CD14-positive monocyte (primary cell): ENCODE data around the gene MYO7B. TPM values are rescaled to one million over a fixed set of nuclear protein-coding genes. Genes with fewer than 3 reads are reported as not detected.

Source experiments
- DNase-seq, 3 donors: peaks; one replicate each; pipeline ENCODE4 v3.0.0-alpha.2; 2011 to 2022
- H2AFZ ChIP-seq: 2 replicates; pipeline ENCODE4 v1.6.0; 2012; ENCODE audit warnings: mild to moderate bottlenecking, low read depth, low read length, inconsistent platforms; ENCODE audit not compliant: insufficient read depth, poor library complexity, severe bottlenecking
- H3K27ac ChIP-seq, 2 donors: 1 replicate in 1 of 2; 2 replicates in 1 of 2; pipeline ENCODE4 v1.5.1; 2012 to 2013; ENCODE audit warnings: low read length in 2 of 2, control low read depth in 1 of 2, inconsistent platforms in 1 of 2, low read depth in 1 of 2, mild to moderate bottlenecking in 1 of 2
- H3K27me3 ChIP-seq, 2 donors: one replicate each; pipeline versions ENCODE4 v1.6.0 to v1.6.1; 2011 to 2013; ENCODE audit warnings: low read length in 2 of 2; ENCODE audit not compliant: control insufficient read depth in 2 of 2, insufficient read depth in 2 of 2
- H3K36me3 ChIP-seq, 2 donors: replicated peaks in 1 of 2; 1 replicate in 1 of 2; 2 replicates in 1 of 2; pipeline versions ENCODE4 v1.5.1 to v1.6.1; 2012 to 2013; ENCODE audit warnings: low read length in 2 of 2, control low read depth in 1 of 2, inconsistent platforms in 1 of 2, mild to moderate bottlenecking in 1 of 2; ENCODE audit not compliant: insufficient read depth in 2 of 2, control insufficient read depth in 1 of 2
- H3K4me1 ChIP-seq, 2 donors: 1 replicate in 1 of 2; 2 replicates in 1 of 2; pipeline versions ENCODE4 v1.5.1 to v1.6.1; 2012 to 2013; ENCODE audit warnings: low read length in 2 of 2, control low read depth in 1 of 2, inconsistent platforms in 1 of 2, mild to moderate bottlenecking in 1 of 2, moderate library complexity in 1 of 2; ENCODE audit not compliant: insufficient read depth in 2 of 2, control insufficient read depth in 1 of 2
- H3K4me2 ChIP-seq: replicated peaks from 2 replicates; pipeline ENCODE3; 2012; ENCODE audit warnings: low read length, moderate library complexity, mild to moderate bottlenecking; ENCODE audit not compliant: poor library complexity, severe bottlenecking; ENCODE audit errors: extremely low read depth
- H3K4me3 ChIP-seq, 3 experiments: fragments of 200-600 bp in 1 of 3; sonication (generic) in 1 of 3; replicated peaks in 1 of 3; 1 replicate in 2 of 3; 2 replicates in 1 of 3; pipeline ENCODE4 v1.5.1; 2011 to 2013; ENCODE audit warnings: low read length in 3 of 3, mild to moderate bottlenecking in 3 of 3, control low read depth in 2 of 3, low read depth in 2 of 3, inconsistent platforms in 1 of 3, moderate library complexity in 1 of 3
- H3K79me2 ChIP-seq: 2 replicates; pipeline ENCODE4 v1.6.0; 2012; ENCODE audit warnings: mild to moderate bottlenecking, control low read depth, inconsistent platforms, low read length, moderate library complexity; ENCODE audit not compliant: insufficient read depth
- H3K9ac ChIP-seq: 2 replicates; pipeline ENCODE4 v1.6.0; 2017; ENCODE audit warnings: low read length, mild to moderate bottlenecking; ENCODE audit not compliant: insufficient read depth, poor library complexity, severe bottlenecking
- H3K9me3 ChIP-seq, 2 donors: replicated peaks in 1 of 2; 1 replicate in 1 of 2; 2 replicates in 1 of 2; pipeline versions ENCODE4 v1.5.1 to v1.6.1; 2012 to 2013; ENCODE audit warnings: low read length in 2 of 2, control low read depth in 1 of 2; ENCODE audit not compliant: control insufficient read depth in 1 of 2, insufficient read depth in 1 of 2
- H4K20me1 ChIP-seq: 2 replicates; pipeline ENCODE4 v1.6.0; 2012; ENCODE audit warnings: mild to moderate bottlenecking, low read length, control low read depth, moderate library complexity; ENCODE audit not compliant: insufficient read depth
- H3K27ac Mint-ChIP-seq, 7 donors: one replicate each; pipeline ENCODE4 v1.8.0; 2020; ENCODE audit warnings: mild to moderate bottlenecking in 7 of 7, mixed read lengths in 7 of 7, moderate library complexity in 6 of 7, inconsistent platforms in 2 of 7
- H3K27me3 Mint-ChIP-seq, 3 donors: one replicate each; pipeline ENCODE4 v1.8.0; 2021 to 2022; ENCODE audit warnings: low read depth in 3 of 3, mild to moderate bottlenecking in 3 of 3, mixed read lengths in 3 of 3, moderate library complexity in 3 of 3, inconsistent platforms in 1 of 3
- H3K36me3 Mint-ChIP-seq, 2 donors: one replicate each; pipeline ENCODE4 v1.8.0; 2020; ENCODE audit warnings: mixed read lengths in 2 of 2, inconsistent platforms in 1 of 2, mild to moderate bottlenecking in 1 of 2
- H3K4me1 Mint-ChIP-seq: one replicate; pipeline ENCODE4 v1.8.0; 2020; ENCODE audit warnings: mild to moderate bottlenecking, mixed read lengths
- H3K4me3 Mint-ChIP-seq, 2 donors: one replicate each; pipeline ENCODE4 v1.8.0; 2020; ENCODE audit warnings: mild to moderate bottlenecking in 2 of 2, mixed read lengths in 2 of 2, moderate library complexity in 1 of 2
- H3K9me3 Mint-ChIP-seq, 7 donors: one replicate each; pipeline ENCODE4 v1.8.0; 2020 to 2022; ENCODE audit warnings: mixed read lengths in 7 of 7, mild to moderate bottlenecking in 6 of 7, moderate library complexity in 6 of 7, inconsistent platforms in 2 of 7
- WGBS: methylation state at CpG from one replicate; pipeline ENCODE4 v1.1.5; 2013; ENCODE audit warnings: missing lambda C conversion rate; ENCODE audit not compliant: insufficient coverage; 5-methylcytosine and 5-hydroxymethylcytosine counted together
- intact Hi-C, 2 donors: fragments of 100-400 bp; cut with micrococcal nuclease; formaldehyde crosslinking; loops; one replicate each; pipeline versions ENCODE4 v1.15.0 to v1.15.1; 2023
- polyA plus RNA-seq, 3 donors: library from polyadenylated mRNA; depleted of rRNA in 1 of 3; unstranded in 2 of 3; stranded (reverse) in 1 of 3; fragments of 300-500 nt in 2 of 3; fragments of >200 nt in 1 of 3; fragmentation: Illumina TruSeq in 2 of 3; gene quantifications; 1 replicate in 2 of 3; 2 replicates in 1 of 3; pipeline ENCODE4 v1.2.3, GENCODE V29; 2012 to 2021
- TF ChIP-seq, protein P1 (sequence below): fragments of 200-600 bp; IDR thresholded peaks from one replicate; pipeline ENCODE4 v1.8.0; 2022; ENCODE audit warnings: antibody characterized with exemption, mild to moderate bottlenecking

Gene MYO7B
- polyA plus RNA-seq, 3 donors = 7.3 to 9.8 (median 9.0) TPM

DNA sequence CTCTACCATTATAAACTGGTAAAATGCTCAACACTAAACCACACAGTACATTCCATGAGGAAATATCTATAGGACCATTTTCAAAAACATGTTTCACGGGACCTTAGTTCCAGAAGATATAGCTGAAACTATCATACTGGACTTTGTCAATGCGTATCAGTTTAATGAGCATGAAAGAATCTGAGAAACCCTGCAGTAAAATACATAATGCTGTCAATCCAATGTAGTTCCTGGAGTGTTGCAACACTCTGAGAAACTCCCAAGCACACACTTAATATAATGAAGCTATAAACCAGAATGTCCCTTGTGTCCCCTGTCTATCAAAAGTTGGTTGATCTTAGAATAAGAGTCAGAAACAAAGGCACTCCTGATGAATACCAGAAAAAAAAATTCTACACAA, 25.4 kb upstream of the MYO7B start:
- H3K4me1 ChIP-seq = peaks cover 5 to 19% of the 10 kb centered on the region in 2 donors
- DNase-seq = no peak
- H3K27me3 ChIP-seq = no peaks in the 10 kb centered on the region
- peaks cover 0 to 6% (median 0%) of the 10 kb centered on the region in 3 donors for H3K27me3 Mint-ChIP-seq
- no peak overlapping the region for H3K4me3 ChIP-seq
- H3K27ac ChIP-seq = peak overlapping the region in 1 of 2 donors; percentile 55
- no peaks in the 10 kb centered on the region for H3K9me3 Mint-ChIP-seq
- H4K20me1 ChIP-seq = peaks cover 98% of the 10 kb centered on the region
- H3K4me1 Mint-ChIP-seq = peaks cover 22% of the 10 kb centered on the region
- intact Hi-C loops = no loop called here
- H3K9me3 ChIP-seq = no peaks in the 10 kb centered on the region
- peak overlapping the region in 2 of 7 donors; percentile 4 to 40 for H3K27ac Mint-ChIP-seq
- H3K79me2 ChIP-seq = peaks cover 100% of the 10 kb centered on the region
- H3K36me3 ChIP-seq = peaks cover 27 to 65% of the 10 kb centered on the region in 2 donors
- H2AFZ ChIP-seq = no peak overlapping the region
- TF ChIP-seq, protein P1, sequence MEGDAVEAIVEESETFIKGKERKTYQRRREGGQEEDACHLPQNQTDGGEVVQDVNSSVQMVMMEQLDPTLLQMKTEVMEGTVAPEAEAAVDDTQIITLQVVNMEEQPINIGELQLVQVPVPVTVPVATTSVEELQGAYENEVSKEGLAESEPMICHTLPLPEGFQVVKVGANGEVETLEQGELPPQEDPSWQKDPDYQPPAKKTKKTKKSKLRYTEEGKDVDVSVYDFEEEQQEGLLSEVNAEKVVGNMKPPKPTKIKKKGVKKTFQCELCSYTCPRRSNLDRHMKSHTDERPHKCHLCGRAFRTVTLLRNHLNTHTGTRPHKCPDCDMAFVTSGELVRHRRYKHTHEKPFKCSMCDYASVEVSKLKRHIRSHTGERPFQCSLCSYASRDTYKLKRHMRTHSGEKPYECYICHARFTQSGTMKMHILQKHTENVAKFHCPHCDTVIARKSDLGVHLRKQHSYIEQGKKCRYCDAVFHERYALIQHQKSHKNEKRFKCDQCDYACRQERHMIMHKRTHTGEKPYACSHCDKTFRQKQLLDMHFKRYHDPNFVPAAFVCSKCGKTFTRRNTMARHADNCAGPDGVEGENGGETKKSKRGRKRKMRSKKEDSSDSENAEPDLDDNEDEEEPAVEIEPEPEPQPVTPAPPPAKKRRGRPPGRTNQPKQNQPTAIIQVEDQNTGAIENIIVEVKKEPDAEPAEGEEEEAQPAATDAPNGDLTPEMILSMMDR = no peak
- peaks cover 29 to 47% of the 10 kb centered on the region in 2 donors for H3K36me3 Mint-ChIP-seq
- no peak overlapping the region for H3K4me2 ChIP-seq
- WGBS = no CpG with 5 or more reads among the region's 2 CpGs
- H3K9ac ChIP-seq = no peak overlapping the region
- no peak overlapping the region for H3K4me3 Mint-ChIP-seq

DNA sequence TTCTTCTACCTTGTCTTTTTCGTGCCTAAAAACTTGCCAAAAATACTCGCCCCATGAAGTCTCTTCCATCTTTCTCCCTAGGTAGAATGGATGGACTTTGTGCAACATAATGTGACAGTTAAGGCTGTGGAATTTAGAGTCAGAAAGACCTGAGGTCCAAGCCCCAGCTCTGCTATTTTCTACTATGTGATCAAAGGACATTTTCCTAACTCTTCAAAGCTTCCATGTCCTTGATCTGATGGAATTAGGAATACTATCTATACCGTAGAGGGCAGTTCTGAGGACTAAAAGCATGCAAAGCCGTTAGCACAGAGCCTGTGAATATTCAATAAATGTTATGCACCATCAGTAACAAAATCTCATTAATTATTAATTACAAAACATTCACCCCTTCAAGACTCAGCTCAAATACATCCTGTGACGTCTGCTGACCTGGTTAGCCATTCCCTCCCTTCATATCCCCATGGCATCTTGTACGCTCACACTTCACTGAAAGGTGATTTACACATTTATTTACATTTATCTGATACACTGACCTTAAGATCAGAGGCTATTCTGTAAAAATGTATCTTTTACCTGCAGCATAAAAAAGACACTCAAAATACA, 24.3 kb upstream of the MYO7B start:
- TF ChIP-seq, protein P1 = no peak
- peaks cover 5 to 19% of the 10 kb centered on the region in 2 donors for H3K4me1 ChIP-seq
- intact Hi-C loops = no loop called here
- Mint-ChIP-seq H3K27ac (peak overlapping the region in 2 of 7 donors; percentile 29 to 32), H3K9me3 (no peaks in the 10 kb centered on the region), H3K27me3 (peaks cover 0 to 6% (median 0%) of the 10 kb centered on the region in 3 donors), H3K4me3 (no peak overlapping the region), H3K4me1 (peaks cover 20% of the 10 kb centered on the region), H3K36me3 (peaks cover 32 to 51% of the 10 kb centered on the region in 2 donors)
- H3K9me3 ChIP-seq = no peaks in the 10 kb centered on the region
- no peak overlapping the region for H2AFZ ChIP-seq
- H3K9ac ChIP-seq = no peak overlapping the region
- H3K79me2 ChIP-seq = peaks cover 100% of the 10 kb centered on the region
- H3K27ac ChIP-seq = peak overlapping the region in 1 of 2 donors; percentile 55
- H4K20me1 ChIP-seq = peaks cover 100% of the 10 kb centered on the region
- no peaks in the 10 kb centered on the region for H3K27me3 ChIP-seq
- DNase-seq = no peak
- H3K36me3 ChIP-seq = peaks cover 33 to 68% of the 10 kb centered on the region in 2 donors
- H3K4me3 ChIP-seq = no peak overlapping the region
- 100% methylated on average over 3 of the region's 6 CpGs for WGBS
- H3K4me2 ChIP-seq = no peak overlapping the region
